A549 (cell line): ENCODE data around the gene JAZF1.

ENCODE experiments used
- CTCF ChIP-seq: fragments of >200 bp; sonication (Bioruptor Twin); formaldehyde crosslinking; IDR thresholded peaks from 3 replicates; pipeline ENCODE4 v1.5.1; 2016
- EP300 ChIP-seq, 2 experiments: fragments of >200 bp; sonication (Bioruptor Twin); formaldehyde crosslinking; IDR thresholded peaks; 2 replicates in 1 of 2; 3 replicates in 1 of 2; pipeline ENCODE4 v1.6.1; 2016 to 2017
- FOSL2 ChIP-seq, 2 experiments: fragments of 450-650 bp in 1 of 2; fragments of >200 bp in 1 of 2; sonication (Bioruptor Twin) in 1 of 2; formaldehyde crosslinking; IDR thresholded peaks; 2 replicates each; pipeline versions ENCODE4 v1.5.0 to v1.6.1; 2016 to 2020; ENCODE audit warnings: mild to moderate bottlenecking in 1 of 2, moderate library complexity in 1 of 2
- MAFK ChIP-seq: fragments of 450-650 bp; IDR thresholded peaks from 2 replicates; pipeline ENCODE4 v1.6.1; 2014; ENCODE audit not compliant: partially characterized antibody
- MAZ ChIP-seq: fragments of 150-350 bp; IDR thresholded peaks from 2 replicates; pipeline ENCODE4 v1.6.1; 2014; ENCODE audit warnings: antibody characterized with exemption, low read depth, low read length, borderline replicate concordance
- NFE2L2 ChIP-seq: fragments of 150-350 bp; conservative IDR thresholded peaks from 2 replicates; pipeline ENCODE4 v1.6.1; 2014; ENCODE audit warnings: low read length
- PBX3 ChIP-seq: IDR thresholded peaks from 2 replicates; pipeline ENCODE4 v1.6.1; 2012
- POLR2A ChIP-seq: IDR thresholded peaks from 2 replicates; pipeline ENCODE4 v1.6.1; 2012; ENCODE audit warnings: mild to moderate bottlenecking, low read length
- RAD21 ChIP-seq, 2 experiments: fragments of >200 bp in 1 of 2; sonication (Bioruptor Twin) in 1 of 2; formaldehyde crosslinking in 1 of 2; IDR thresholded peaks in 1 of 2; conservative IDR thresholded peaks in 1 of 2; 2 replicates in 1 of 2; 3 replicates in 1 of 2; pipeline ENCODE4 v1.6.1; 2012 to 2018; ENCODE audit warnings: inconsistent platforms in 1 of 2
- RARB ChIP-seq: fragments of 250-450 bp; sonication (Bioruptor Pico); IDR thresholded peaks from 2 replicates; pipeline ENCODE4 v1.8.0; 2021; ENCODE audit warnings: mild to moderate bottlenecking, moderate library complexity
- REST ChIP-seq: fragments of 200-600 bp; sonication (generic); IDR thresholded peaks from 2 replicates; pipeline ENCODE4 v1.6.1; 2016; ENCODE audit warnings: antibody characterized with exemption, mild to moderate bottlenecking, moderate library complexity
- RFX5 ChIP-seq: fragments of 450-650 bp; IDR thresholded peaks from 2 replicates; pipeline ENCODE4 v1.7.1; 2014; ENCODE audit warnings: antibody characterized with exemption, mild to moderate bottlenecking, moderate library complexity
- SMC3 ChIP-seq: fragments of >200 bp; sonication (Bioruptor Twin); formaldehyde crosslinking; IDR thresholded peaks from 3 replicates; pipeline ENCODE4 v1.6.1; 2018; ENCODE audit warnings: inconsistent platforms
- TF ChIP-seq, protein P1 (sequence below): IDR thresholded peaks from 2 replicates; pipeline ENCODE4 v1.6.1; 2012

DNA sequence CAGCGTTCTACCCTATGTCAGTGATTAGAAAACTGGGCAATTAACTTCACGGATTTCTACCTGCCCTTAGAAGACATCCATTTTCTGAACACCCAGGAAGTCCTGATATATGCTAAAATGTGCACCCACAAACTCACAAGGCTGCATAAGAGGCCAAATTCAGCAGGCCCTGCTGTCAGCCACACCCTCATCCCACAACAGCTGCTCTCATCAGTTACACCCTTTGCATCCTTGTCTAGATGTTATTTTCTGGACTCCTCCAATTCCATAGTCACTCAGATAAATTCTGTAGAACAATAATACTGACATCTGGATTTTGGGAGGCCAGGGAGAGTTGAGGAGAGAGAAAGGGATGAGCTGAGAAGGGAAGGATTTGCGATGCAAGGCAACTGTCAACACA, 231.7 kb downstream of the JAZF1 start:
- TF ChIP-seq RAD21 (conservative IDR thresholded peaks at IDR 0.05 in 1 of 2, IDR thresholded peaks at IDR 0.05 in 1 of 2): no peak
- no peak for TF ChIP-seq PBX3
- TF ChIP-seq RFX5: no peak
- TF ChIP-seq SMC3: no peak
- no peak for TF ChIP-seq POLR2A
- TF ChIP-seq CTCF: no peak
- TF ChIP-seq NFE2L2: no peak
- no peak for TF ChIP-seq MAFK
- no peak for TF ChIP-seq REST
- TF ChIP-seq FOSL2 (IDR thresholded peaks at IDR 0.05): no peak
- TF ChIP-seq FOSL2 (CRISPR knock-in tag; IDR thresholded peaks at IDR 0.05): no peak
- TF ChIP-seq, protein P1, sequence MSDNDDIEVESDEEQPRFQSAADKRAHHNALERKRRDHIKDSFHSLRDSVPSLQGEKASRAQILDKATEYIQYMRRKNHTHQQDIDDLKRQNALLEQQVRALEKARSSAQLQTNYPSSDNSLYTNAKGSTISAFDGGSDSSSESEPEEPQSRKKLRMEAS: no peak
- TF ChIP-seq MAZ: no peak
- no peak for TF ChIP-seq RARB (CRISPR knock-in tag)
- no peak for TF ChIP-seq EP300 (IDR thresholded peaks at IDR 0.05)
